Brain pericyte (primary cell): Measurements from ENCODE around the gene C17orf75.
"Not testable (repeated sequence)": the region's sequence is repeated elsewhere in the genome, so short reads cannot be mapped to it uniquely, and the experiment has no call there.

Source experiments
- DNase-seq: peaks from one replicate; pipeline ENCODE4 v3.0.0-alpha.2; 2012; ENCODE audit warnings: low read depth, low spot score

Gene C17orf75

GRCh38 chr17:32341857-32342602 lies at the start of gene C17orf75:
TSS of gene C17orf75 (minus strand) at chr17:32342173. CDS start at chr17:32342139, 34 bp downstream.
- peak; percentile 22 for DNase-seq

GRCh38 chr17:32388613-32389459 lies 46.9 kb upstream of the C17orf75 start:
- DNase-seq: no peak

- DNase-seq: not testable (repeated sequence)
These were observed 46.2 kb upstream of the C17orf75 start for GRCh38 chr17:32388128-32388527.

- no peak for DNase-seq
These were observed 44.9 kb upstream of the C17orf75 start for GRCh38 chr17:32386844-32387243.

GRCh38 chr17:32385971-32386370 lies 44.0 kb upstream of the C17orf75 start:
- DNase-seq: no peak

- DNase-seq: no peak
These were observed 43.1 kb upstream of the C17orf75 start for GRCh38 chr17:32385121-32385520.

GRCh38 chr17:32383926-32384434 lies 42.0 kb upstream of the C17orf75 start:
- DNase-seq: no peak

GRCh38 chr17:32382526-32383223 lies 40.7 kb upstream of the C17orf75 start:
- no peak for DNase-seq

GRCh38 chr17:32370426-32370825 lies 28.5 kb upstream of the C17orf75 start:
- DNase-seq: no peak

- DNase-seq: no peak
These were observed 19.3 kb upstream of the C17orf75 start for GRCh38 chr17:32361270-32361669.

GRCh38 chr17:32357615-32358014 lies 15.6 kb upstream of the C17orf75 start:
- no peak for DNase-seq

- no peak for DNase-seq
These were observed 14.8 kb upstream of the C17orf75 start for GRCh38 chr17:32356750-32357149.

GRCh38 chr17:32356378-32356743 lies 14.4 kb upstream of the C17orf75 start:
- DNase-seq: no peak

- DNase-seq: no peak
These were observed 13.8 kb upstream of the C17orf75 start for GRCh38 chr17:32355649-32356377.

- DNase-seq: not testable (repeated sequence)
These were observed 10.8 kb upstream of the C17orf75 start for GRCh38 chr17:32352734-32353133.

- no peak for DNase-seq
These were observed 8.9 kb upstream of the C17orf75 start for GRCh38 chr17:32350666-32351418.

GRCh38 chr17:32349854-32350665 lies 8.1 kb upstream of the C17orf75 start, which contains the start of gene ZNF207:
TSS of gene ZNF207 (plus strand) at chr17:32350157. CDS start at chr17:32350286, 129 bp downstream.
- DNase-seq: peak; percentile 90

- peak; percentile 8 for DNase-seq
These were observed 7.5 kb upstream of the C17orf75 start for GRCh38 chr17:32349503-32349853.

GRCh38 chr17:32348483-32348800 lies 6.5 kb upstream of the C17orf75 start:
- DNase-seq: no peak
